NCI-H2171 (cell line): ENCODE measurements around the gene CCL13.

Experiments
- DNase-seq: peaks from one replicate; lab custom pipeline; 2025; lab: John Stamatoyannopoulos, UW

Gene CCL13

GRCh38 chr17:34384822-34385605, 28.7 kb downstream of the CCL13 start:
- no peak for DNase-seq

GRCh38 chr17:34386343-34386696, 30.0 kb downstream of the CCL13 start:
- no peak for DNase-seq

- no peak for DNase-seq
Observed at GRCh38 chr17:34386697-34387550, 30.6 kb downstream of the CCL13 start.

- no peak for DNase-seq
Observed at GRCh38 chr17:34387566-34387965, 31.3 kb downstream of the CCL13 start.

- DNase-seq: no peak
Observed at GRCh38 chr17:34389126-34389750, 33.0 kb downstream of the CCL13 start.

- no peak for DNase-seq
Observed at GRCh38 chr17:34390649-34391048, 34.4 kb downstream of the CCL13 start.

GRCh38 chr17:34391241-34391640, 35.0 kb downstream of the CCL13 start:
- no peak for DNase-seq

GRCh38 chr17:34393401-34393800, 37.1 kb downstream of the CCL13 start:
- peak; percentile 77 for DNase-seq

- DNase-seq: no peak
Observed at GRCh38 chr17:34397265-34397664, 41.0 kb downstream of the CCL13 start.

- DNase-seq: no peak
Observed at GRCh38 chr17:34398990-34399389, 42.7 kb downstream of the CCL13 start.

GRCh38 chr17:34399725-34400124, 43.4 kb downstream of the CCL13 start:
- DNase-seq: no peak

- no peak for DNase-seq
Observed at GRCh38 chr17:34400301-34400931, 44.1 kb downstream of the CCL13 start.

GRCh38 chr17:34401165-34401564, 44.9 kb downstream of the CCL13 start:
- peak; percentile 37 for DNase-seq

- no peak for DNase-seq
Observed at GRCh38 chr17:34403006-34403405, 46.7 kb downstream of the CCL13 start.

- DNase-seq: no peak
Observed at GRCh38 chr17:34406226-34406625, 49.9 kb downstream of the CCL13 start.
